ENCODE measurements around the gene ANKRD35. TPM values are rescaled to one million over a fixed set of nuclear protein-coding genes. Genes with fewer than 3 reads are reported as not detected.

The ANKRD35 gene
- total and polyA plus RNA-seq, 9 of the 15 experiments (the other 6 are each of a cell fraction or from before 2014, with no cell fraction given): 0.07 to 0.14 (median 0.07) TPM; not detected in 5

DNA sequence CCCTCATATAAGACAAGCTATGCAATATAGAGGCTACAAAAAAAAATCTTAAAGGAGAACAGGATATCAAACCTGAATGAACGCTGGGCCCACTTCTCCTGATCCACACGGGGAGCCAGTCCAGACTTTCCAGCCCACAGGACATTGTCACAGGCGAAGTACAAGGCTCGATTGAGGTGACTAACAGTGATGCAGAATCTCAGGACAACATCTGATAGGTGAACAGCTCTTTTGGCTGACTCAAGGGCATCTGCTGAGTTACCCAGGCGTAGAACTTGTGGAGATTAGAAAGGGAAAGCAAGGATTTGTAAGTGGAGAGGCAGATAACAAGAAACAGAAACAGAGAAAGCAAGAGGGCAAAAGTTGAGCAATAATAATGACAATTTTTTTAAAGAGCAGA, 31.1 kb upstream of the ANKRD35 start (continued):
- no peak for TF ChIP-seq ZBTB40 (IDR thresholded peaks at IDR 0.05)
- no peak for TF ChIP-seq ZBTB40 (CRISPR knock-in tag; IDR thresholded peaks at IDR 0.05)
- TF ChIP-seq CBFA2T2 (conservative IDR thresholded peaks at IDR 0.05): peak; percentile 55
- TF ChIP-seq ZNF431 (CRISPR knock-in tag; IDR thresholded peaks at IDR 0.05): no peak
- no peak for TF ChIP-seq SMAD1 (IDR thresholded peaks at IDR 0.05; ENCODE audit: low read depth, low read length, partially characterized antibody)
- no peak for TF ChIP-seq NFIX (CRISPR knock-in tag; IDR thresholded peaks at IDR 0.05; ENCODE audit: low read depth)
- no peak for TF ChIP-seq ZKSCAN3 (CRISPR knock-in tag; IDR thresholded peaks at IDR 0.05)
- no peak for TF ChIP-seq ZSCAN32 (CRISPR knock-in tag; IDR thresholded peaks at IDR 0.05)
- no peak for TF ChIP-seq TRIM24 (IDR thresholded peaks at IDR 0.05)
- no peak for TF ChIP-seq ZC3H11A (IDR thresholded peaks at IDR 0.05; ENCODE audit: low read depth, low read length)
- TF ChIP-seq, protein P1, sequence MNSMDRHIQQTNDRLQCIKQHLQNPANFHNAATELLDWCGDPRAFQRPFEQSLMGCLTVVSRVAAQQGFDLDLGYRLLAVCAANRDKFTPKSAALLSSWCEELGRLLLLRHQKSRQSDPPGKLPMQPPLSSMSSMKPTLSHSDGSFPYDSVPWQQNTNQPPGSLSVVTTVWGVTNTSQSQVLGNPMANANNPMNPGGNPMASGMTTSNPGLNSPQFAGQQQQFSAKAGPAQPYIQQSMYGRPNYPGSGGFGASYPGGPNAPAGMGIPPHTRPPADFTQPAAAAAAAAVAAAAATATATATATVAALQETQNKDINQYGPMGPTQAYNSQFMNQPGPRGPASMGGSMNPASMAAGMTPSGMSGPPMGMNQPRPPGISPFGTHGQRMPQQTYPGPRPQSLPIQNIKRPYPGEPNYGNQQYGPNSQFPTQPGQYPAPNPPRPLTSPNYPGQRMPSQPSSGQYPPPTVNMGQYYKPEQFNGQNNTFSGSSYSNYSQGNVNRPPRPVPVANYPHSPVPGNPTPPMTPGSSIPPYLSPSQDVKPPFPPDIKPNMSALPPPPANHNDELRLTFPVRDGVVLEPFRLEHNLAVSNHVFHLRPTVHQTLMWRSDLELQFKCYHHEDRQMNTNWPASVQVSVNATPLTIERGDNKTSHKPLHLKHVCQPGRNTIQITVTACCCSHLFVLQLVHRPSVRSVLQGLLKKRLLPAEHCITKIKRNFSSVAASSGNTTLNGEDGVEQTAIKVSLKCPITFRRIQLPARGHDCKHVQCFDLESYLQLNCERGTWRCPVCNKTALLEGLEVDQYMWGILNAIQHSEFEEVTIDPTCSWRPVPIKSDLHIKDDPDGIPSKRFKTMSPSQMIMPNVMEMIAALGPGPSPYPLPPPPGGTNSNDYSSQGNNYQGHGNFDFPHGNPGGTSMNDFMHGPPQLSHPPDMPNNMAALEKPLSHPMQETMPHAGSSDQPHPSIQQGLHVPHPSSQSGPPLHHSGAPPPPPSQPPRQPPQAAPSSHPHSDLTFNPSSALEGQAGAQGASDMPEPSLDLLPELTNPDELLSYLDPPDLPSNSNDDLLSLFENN (IDR thresholded peaks at IDR 0.05; ENCODE audit: low read depth in 2 of 2, low read length in 2 of 2): no peak
- peak; percentile 10; the same call in 1 of the 2 replicates for TF ChIP-seq TAL1 (IDR thresholded peaks at IDR 0.05)
- no peak for TF ChIP-seq ZNF253 (CRISPR knock-in tag; conservative IDR thresholded peaks at IDR 0.05)
- no peak for TF ChIP-seq ZNF121 (CRISPR knock-in tag; conservative IDR thresholded peaks at IDR 0.05)
- TF ChIP-seq CBFA2T3 (IDR thresholded peaks at IDR 0.05): peak; percentile 82
- peak; percentile 26; the same call in 1 of the 2 replicates for TF ChIP-seq ARID1B (IDR thresholded peaks at IDR 0.05)
- no peak for TF ChIP-seq NR2C1 (IDR thresholded peaks at IDR 0.05)
- no peak for TF ChIP-seq NR2C1 (tag; IDR thresholded peaks at IDR 0.05)
- TF ChIP-seq MYC (IDR thresholded peaks at IDR 0.05; ENCODE audit: low read depth, low read length): no peak
- TF ChIP-seq MYC (CRISPR knock-in tag; IDR thresholded peaks at IDR 0.05; ENCODE audit: borderline replicate concordance, low read depth): no peak
- TF ChIP-seq KDM1A (IDR thresholded peaks at IDR 0.05): peak; percentile 57 to 72; a peak in 3 of 4 replicates
